Fibroblast of the conjunctiva (primary cell): ENCODE results near the gene WIPF2.

Experiments used
- DNase-seq: peaks from one replicate; pipeline ENCODE4 v3.0.0-alpha.2; 2010; ENCODE audit warnings: low read depth

The WIPF2 gene

DNA sequence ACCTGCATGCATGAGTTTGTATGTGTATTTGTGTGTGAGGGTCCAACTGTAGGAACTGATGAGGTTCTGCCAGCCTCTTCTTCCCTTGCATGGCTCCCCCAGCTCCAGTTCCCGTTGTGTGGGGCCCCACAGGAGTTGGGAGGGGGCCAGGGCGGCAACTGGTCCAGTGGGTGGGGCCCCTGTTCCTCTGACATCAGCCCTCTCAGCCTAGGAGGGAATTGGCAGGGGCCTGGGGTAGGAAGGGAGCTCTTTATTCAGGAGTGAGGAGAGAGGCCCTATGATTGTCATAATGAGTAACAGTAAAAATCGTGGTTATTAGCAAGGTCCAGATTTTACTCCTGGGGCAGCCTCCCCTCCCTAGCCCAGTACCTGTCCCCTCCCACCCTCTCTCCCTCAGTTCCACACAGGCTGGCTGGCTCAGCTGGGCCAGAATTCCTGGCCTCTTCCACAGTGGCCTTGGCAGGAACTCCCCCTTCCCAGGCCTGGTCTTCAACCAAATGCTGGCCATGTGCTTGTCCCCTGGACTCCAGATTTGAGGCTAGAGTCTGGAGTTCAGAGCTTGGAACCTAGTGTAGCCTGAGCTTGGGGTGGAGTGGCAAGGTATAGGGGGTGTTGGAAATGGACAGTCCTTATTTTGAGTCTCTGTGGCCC lies 108.8 kb downstream of the WIPF2 start:
- no peak for DNase-seq

DNA sequence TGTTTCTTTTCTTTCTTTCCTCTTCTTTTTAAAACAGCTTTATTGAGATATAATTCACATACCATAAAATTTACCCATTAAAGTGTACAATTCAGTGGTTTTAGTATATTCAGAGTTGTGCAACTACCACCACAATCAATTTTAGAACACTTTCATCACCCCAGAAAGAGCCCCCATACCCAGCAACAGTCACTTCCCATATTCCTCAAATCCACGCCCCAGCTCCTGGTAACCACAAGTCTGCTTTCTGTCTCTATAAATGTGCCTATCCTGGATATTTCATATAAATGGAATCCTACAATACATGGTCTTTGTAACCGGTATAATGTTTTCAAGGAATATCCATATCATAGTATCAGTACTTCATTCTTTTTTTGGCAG lies 109.3 kb downstream of the WIPF2 start:
- DNase-seq, result no peak

DNA sequence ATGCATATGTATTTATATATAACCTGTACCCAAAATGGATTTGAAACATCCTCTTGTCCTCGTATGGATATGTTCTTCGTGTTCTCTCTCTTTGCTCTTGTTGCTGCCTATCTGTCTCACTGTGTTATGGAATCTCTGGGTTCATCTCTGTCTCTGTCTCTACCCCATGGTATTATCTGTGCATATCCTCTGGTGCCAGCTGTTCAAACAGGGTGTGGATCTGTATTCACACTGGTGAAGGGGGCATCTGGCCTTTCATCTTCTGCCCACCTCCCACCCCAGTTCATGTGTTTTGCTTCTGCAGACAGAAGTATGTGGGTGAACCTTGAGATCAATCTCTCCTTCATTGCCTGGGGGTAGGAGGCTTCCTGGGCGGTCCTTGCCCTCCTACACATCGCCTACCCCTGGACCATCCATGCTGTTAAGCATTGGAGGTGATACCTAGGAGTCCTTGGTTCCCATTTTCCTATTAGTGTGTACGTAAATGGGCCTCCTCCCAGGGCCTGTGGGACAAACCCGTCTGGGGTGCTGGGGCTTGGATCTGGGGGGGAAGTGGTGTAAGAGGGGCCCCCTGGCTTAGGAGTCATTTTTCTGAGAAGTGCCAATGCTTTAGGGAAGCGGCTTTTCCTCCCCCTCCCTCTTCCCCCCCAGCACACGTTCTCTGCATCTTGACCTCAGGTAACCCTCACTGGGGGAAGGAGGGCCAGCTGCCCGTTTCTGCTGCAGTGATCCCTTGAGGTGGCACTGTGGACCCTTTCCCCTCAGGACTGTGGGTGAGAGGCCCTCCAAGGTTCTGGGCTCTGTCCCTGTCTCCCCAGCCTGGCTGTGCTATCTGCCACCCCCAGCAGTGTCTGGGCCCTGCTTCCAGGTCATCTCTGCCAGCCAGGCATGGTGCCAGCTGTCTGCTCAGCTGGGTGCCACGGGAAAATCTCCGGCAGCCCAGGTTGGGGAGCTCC lies 111.0 kb downstream of the WIPF2 start:
- no peak for DNase-seq

DNA sequence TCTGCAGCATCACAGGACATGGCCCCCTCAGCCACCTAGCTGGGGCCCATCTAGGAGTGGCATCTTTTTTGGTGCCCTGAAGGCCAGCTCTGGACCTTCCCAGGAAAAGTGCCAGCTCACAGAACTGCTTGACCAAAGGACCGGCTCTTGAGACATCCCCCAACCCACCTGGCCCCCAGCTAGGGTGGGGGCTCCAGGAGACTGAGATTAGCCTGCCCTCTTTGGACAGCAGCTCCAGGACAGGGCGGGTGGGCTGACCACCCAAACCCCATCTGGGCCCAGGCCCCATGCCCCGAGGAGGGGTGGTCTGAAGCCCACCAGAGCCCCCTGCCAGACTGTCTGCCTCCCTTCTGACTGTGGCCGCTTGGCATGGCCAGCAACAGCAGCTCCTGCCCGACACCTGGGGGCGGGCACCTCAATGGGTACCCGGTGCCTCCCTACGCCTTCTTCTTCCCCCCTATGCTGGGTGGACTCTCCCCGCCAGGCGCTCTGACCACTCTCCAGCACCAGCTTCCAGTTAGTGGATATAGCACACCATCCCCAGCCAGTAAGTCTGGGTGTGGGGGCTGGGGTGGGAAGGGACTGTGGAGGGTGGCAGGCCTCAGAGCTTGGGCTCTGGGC lies 111.9 kb downstream of the WIPF2 start:
- no peak for DNase-seq

DNA sequence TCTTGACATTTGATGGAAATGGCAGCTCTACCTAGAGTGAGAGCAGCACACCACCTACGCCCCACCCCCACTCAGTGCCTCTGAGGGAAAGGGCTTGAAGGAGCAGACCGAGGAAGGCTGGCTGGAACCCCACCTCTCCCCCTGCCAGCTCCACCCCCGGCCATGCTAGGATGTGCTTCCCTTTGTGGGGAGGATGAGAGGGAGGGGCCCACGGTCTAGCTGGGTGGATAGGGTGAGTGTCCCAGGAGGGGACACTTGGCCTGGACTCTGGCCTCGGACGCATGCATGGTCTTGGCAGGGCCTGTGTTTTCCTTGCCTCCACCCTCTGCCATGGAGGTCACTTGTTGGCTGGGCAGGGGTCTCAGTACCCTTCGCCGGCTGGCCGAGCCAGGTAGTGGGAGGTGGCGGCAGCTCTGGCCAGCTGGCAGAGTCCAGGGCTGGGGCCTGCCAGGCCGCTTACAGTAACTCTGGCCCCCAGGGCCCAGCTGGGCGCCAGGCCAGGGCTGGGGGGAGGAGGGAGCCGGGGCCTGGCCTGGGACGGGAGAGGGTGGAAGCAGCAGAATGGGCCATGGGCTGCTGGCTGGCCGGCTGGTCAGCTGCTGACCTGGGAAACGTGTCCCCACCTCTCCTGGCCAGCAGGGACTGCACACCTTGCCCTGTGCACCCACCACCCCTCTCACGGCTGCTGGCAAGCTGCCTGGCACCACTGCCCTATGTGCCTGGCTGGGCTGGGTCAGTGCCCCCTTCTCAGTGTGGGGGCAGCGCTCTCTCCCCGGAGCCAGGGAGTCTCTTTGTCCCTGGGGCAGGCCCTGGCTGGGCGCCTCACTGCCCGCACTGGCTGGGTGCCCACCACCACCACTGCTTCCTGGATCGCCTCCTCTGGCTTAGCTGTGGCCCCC lies 112.9 kb downstream of the WIPF2 start:
- peak; percentile 80 for DNase-seq
